GM18873 (cell line): ENCODE data around the gene CCDC47.
"Not testable (repeated sequence)": the region's sequence is repeated elsewhere in the genome, so short reads cannot be mapped to it uniquely, and the experiment has no call there.

Experiments used
- ATAC-seq: cut with Tn5 transposase; IDR thresholded peaks from one replicate; pipeline ENCODE4 v1.9.1; 2021; ENCODE audit warnings: mild to moderate bottlenecking, moderate library complexity, moderate number of reproducible peaks; ENCODE audit not compliant: unreplicated experiment, low FRiP score

The CCDC47 gene

GRCh38 chr17:63741143-63741407 is 32.3 kb downstream of the CCDC47 start:
- ATAC-seq = peak; percentile 11

GRCh38 chr17:63740464-63741142 is 32.8 kb downstream of the CCDC47 start:
- no peak for ATAC-seq

GRCh38 chr17:63735691-63736090 is 37.7 kb downstream of the CCDC47 start:
- ATAC-seq = no peak

- ATAC-seq = no peak
Measured at GRCh38 chr17:63722403-63722802, 51.0 kb downstream of the CCDC47 start.

GRCh38 chr17:63720194-63720593 is 53.2 kb downstream of the CCDC47 start:
- ATAC-seq = not testable (repeated sequence)

- no peak for ATAC-seq
Measured at GRCh38 chr17:63718988-63719387, 54.4 kb downstream of the CCDC47 start.

- ATAC-seq = no peak
Measured at GRCh38 chr17:63716426-63716825, 57.0 kb downstream of the CCDC47 start.

- ATAC-seq = no peak
Measured at GRCh38 chr17:63714550-63715277, 58.7 kb downstream of the CCDC47 start.

- no peak for ATAC-seq
Measured at GRCh38 chr17:63709110-63709509, 64.3 kb downstream of the CCDC47 start.

GRCh38 chr17:63707151-63707550 is 66.2 kb downstream of the CCDC47 start:
- ATAC-seq = no peak

- ATAC-seq = no peak
Measured at GRCh38 chr17:63706336-63707082, 66.9 kb downstream of the CCDC47 start.

GRCh38 chr17:63705657-63706056 is 67.7 kb downstream of the CCDC47 start:
- no peak for ATAC-seq

GRCh38 chr17:63704836-63705235 is 68.6 kb downstream of the CCDC47 start:
- no peak for ATAC-seq

GRCh38 chr17:63704259-63704576 is 69.2 kb downstream of the CCDC47 start:
- ATAC-seq = no peak

- ATAC-seq = no peak
Measured at GRCh38 chr17:63703556-63704258, 69.7 kb downstream of the CCDC47 start.

GRCh38 chr17:63703029-63703428 is 70.4 kb downstream of the CCDC47 start:
- ATAC-seq = no peak

- ATAC-seq = no peak
Measured at GRCh38 chr17:63702721-63703015, 70.7 kb downstream of the CCDC47 start.

- ATAC-seq = no peak
Measured at GRCh38 chr17:63701868-63702720, 71.3 kb downstream of the CCDC47 start.

GRCh38 chr17:63701456-63701820 is 72.0 kb downstream of the CCDC47 start:
- no peak for ATAC-seq
